GM21723 (cell line): Measurements from ENCODE around the gene ITIH2.
"Not testable (repeated sequence)": the region's sequence is repeated elsewhere in the genome, so short reads cannot be mapped to it uniquely, and the experiment has no call there.

Experiments used
- ATAC-seq: cut with Tn5 transposase; IDR thresholded peaks from one replicate; pipeline ENCODE4 v1.9.1; 2021; ENCODE audit warnings: mild to moderate bottlenecking, moderate library complexity; ENCODE audit not compliant: unreplicated experiment

ITIH2 gene

DNA sequence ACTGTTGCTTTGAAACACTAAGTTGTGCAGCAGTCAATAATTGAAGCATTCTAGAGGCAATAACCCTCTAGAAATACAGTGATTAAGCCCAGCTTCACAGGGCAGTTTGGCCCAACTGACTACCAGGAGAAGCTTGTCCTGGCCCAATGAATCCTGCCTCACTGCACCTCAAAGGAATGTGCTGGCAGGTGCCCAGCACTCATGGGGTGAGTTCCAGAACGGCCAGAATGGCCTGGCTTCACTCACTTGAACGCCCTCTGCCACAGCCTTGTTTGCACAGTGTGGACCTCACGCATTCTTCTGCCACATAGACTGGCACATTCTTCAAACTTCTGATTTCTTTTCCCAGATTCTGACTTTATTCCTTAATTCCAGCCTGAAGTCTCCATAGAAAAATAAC lies 6.6 kb upstream of the ITIH2 start:
- ATAC-seq = no peak

DNA sequence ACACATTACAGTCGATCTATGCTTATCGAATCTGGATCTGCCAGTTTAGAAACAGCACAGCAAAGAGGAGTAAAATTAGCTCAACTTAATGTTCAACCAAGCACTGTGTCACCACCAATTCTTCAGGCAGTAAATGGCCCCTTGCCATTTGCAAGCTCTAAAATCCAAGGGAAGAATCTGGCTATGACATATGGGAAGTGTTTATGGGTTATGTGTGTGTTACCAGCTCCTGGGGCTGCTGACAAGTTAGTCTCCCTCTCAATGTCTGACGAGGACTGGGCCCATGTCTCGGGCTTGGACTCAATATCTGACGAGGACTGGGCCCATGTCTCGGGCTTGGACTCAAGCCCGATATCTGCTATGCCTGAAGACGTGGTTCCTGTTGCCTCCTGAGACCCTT lies 5.7 kb upstream of the ITIH2 start:
- no peak for ATAC-seq

DNA sequence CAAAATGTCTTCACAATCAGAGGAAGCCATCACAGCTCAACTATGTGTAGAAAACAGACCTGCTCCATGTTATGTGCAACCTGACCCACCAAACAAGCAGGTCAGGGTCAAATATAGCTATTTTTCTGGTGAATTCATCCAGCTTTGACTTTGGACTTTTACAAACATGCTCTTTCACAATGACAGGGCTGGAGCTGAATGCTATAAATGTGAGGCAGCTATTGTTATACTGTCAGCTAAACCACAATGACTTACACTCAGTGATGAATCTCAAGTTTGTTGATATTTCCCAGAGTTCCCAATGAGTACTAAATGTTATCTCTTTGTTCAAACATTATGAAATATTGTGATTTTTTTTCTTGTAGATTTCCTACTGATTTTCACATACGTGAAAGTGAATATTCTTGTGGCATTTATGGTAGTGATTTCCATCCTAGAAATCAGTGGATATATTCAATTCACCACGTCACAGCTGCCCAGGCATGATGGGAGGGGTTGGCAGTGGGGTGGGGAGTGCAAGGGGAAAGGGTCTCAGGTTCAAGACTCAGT lies 2.5 kb upstream of the ITIH2 start:
- no peak for ATAC-seq

DNA sequence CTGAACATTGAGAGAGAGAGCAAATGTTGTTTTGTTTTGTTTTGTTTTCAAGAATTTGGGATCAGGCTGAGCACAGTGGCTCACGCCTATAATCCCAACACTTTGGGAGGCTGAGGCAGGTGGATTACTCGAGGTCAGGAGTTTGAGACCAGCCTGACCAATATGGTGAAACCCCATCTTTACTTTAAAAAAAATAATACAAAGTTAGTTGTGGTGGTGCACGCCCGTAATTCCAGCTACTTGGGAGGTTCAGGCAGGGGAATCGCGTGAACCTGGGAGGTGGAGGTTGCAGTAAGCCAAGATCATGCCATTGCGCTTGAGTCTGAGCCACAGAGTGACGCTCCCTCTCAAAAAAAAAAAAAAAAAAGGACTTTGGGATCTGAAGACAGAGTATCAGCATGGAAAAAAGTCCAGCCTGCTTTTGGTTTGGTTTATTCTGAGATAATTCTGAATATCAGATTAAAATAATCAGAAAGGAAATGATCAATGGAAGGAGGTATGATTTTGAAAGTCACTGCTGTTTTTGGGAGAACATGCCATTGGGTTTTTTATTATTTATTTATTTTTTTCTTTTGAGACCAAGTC lies 1.9 kb upstream of the ITIH2 start:
- ATAC-seq = no peak

DNA sequence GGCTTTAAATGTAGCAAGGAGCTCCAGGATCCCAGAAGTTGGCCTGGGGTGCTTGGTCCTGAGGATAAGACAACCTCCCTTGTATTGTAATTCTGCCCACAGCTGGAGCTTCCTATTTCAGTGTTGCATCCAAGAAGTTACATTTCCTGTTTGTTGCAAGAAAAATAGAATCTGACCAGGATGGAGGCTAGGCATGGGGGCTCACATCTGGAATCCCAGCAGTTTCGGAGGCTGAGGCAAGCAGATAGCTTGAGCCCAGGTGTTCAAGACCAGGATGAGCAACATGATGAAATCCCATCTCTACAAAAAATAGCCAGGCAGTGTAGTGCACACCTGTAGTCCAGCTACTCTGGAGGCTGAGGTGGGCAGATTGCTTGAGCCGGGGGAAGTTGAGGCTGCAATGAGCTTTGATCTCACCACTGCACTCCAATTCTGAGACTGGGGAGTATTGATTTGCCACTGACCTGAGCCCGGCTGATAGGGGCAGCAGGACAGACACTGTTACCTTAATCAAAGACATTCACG lies 766 bp upstream of the ITIH2 start:
- no peak for ATAC-seq

DNA sequence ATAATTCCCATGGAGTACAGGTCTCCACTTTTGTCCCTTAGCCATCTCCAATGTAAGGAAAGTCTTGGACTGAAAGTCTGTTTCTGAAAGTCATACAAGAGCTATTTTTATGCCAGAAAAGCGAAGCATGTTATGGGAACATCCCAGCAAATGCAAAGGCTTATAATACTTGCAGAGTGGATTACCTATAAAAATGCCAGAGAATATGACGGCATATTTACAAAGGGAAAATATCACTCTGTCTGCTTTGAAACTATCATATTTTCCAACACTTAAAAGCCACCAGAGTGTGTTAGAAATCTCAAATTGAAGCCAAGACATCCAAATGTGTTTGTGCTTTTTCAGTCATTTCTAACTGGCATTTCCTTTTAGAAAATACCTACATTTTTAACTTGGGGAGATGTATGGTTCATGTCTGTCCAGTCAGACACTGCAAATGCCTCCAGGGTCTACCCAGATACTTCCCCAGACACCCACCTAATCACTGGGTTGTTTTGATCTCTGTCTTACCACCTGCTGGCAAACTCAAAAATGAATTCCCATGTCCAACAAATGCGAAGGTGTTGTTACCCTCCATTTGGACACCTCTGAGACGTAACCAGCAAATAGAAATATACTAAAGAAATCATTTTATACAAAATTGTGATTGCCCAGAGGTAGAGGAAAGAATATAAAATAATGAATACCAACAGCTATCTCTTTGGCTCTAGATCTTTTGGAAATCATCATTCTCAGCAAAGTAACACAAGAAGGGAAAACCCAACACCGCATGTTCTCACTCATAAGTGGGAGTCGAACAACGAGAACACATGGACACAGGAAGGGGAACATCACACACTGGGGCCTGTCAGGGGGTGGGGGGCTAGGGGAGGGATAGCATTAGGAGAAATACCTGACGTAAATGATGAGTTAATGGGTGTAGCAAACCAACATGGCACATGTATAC lies 1.2 kb downstream of the ITIH2 start:
- no peak for ATAC-seq

DNA sequence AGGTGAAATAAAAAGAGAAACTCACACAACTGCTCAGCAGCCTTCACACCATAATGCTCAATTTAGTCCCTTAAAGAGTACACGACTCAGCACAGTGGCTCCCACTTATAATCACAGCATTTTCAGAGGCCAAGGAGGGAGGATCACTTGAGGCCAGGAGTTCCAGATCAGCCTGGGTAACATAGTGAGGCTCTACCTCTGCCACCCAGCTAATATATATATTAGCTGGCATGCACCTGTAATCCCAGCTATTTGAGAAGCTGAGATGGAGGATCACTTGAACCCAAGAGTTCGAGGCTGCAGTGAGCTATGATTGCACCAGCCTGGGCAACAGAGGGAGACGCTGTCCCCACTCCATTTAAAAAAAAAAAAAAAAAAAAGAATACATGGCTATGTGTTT lies 2.2 kb downstream of the ITIH2 start:
- no peak for ATAC-seq

DNA sequence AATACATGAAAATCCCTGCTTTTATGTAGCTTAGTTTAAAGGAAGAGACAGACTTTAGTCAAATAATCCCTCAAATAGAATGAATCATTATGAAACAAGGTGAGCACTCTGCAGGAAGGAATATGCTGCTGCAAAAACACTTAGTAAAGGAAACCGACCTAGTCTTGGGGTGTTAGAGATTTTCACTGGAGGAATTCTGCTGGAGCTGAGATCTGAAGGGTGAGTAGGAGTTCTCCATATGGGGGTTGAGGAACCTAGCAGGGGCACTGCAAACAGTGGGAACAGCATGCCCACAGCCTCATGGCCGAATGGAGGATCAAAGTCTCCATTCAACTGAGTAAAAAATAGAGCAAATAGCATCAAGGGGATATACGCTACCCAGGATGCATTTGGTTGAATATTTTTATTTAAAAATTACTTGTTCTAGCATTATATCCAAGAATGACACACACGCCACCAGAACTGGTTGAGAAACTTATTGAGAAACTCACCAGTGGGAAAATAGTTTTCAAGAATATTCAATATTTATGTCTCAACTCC lies 3.5 kb downstream of the ITIH2 start:
- no peak for ATAC-seq

DNA sequence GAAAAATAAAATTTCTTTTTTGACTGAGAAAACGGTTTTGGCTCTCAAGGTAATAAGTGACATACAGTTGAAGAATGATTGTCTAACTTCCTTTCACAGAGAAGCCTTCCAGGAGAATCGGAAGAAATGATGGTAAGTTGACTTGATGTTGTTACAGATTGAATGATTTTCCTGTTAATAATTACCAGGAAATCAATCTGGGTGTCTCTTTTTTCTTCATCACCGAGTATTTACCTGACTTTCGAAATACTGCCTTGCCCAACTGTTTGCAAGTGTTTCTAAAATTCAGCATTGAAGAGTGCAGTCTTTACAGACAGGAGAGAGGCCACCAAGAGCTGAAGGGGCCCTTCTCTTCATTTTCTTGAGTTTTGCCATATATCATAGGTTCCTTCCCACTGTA lies 4.0 kb downstream of the ITIH2 start:
- no peak for ATAC-seq

DNA sequence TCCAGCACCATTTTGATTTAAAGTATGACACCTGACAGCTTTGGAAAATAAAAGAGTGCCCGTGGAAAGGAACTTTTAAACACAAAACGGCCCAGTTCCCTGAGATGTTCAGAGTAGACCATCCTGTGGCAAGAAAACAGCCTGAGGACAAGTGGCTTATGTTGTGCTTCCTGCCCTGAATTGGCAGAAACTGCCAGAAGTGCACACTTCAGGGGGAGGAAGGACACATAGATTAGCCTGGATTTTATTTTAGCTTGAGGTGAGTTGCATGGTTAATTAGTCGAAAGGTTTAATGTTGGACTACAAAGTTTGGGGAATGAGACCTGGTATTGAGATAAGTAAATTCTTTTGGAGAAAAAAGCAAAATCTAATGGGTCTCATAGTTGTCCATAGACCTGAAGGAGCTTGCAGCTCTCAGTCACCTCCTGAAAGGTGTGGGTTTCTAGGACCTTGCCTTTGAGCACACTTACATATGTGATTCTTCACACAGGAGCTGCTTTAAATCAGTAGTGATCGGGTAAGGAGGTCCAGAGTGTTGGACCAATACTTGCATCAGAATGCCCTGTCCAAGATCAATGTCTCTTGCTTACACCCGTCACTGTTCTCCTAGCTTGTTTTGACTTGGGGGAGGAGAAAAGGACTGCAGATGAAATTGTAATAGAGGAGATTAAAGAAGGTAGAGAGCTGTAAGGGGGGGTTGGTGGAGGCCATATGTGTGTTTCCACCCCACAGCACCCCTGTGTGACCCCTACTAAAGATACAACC lies 4.9 kb downstream of the ITIH2 start:
- no peak for ATAC-seq

DNA sequence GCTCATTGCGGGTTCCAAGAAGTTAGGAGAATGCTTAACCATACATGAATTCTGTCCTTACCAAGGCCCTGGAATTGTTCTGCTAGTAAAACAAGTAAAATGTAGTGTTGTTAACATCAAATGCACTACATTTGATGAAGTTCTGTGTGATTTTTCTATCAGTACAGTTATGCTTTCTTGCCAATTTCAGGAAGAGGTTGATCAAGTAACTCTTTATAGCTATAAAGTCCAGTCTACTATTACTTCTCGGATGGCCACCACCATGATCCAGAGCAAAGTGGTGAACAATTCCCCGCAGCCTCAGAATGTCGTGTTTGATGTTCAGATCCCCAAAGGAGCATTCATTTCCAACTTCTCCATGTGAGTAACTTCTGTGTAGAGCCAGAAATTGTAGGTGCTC lies 5.7 kb downstream of the ITIH2 start:
- no peak for ATAC-seq

DNA sequence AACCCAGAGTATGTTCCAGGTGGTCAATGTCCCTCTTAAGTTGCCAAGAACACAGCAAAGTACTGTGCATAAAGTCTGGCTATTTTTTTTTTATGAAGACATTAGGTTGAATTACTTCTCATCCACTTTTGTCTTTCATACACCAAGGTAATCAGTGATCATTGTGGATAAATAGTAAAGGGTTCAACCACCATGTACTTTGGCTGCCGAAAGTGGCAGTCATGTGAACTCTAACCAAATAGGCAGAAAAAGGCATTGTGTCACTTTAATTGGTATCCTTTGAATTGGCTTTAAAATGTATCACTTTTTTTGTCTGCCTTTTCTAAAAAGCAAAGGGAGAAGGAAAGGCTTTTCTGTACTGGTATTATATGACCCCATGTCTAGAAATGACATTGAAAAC lies 7.3 kb downstream of the ITIH2 start:
- no peak for ATAC-seq

DNA sequence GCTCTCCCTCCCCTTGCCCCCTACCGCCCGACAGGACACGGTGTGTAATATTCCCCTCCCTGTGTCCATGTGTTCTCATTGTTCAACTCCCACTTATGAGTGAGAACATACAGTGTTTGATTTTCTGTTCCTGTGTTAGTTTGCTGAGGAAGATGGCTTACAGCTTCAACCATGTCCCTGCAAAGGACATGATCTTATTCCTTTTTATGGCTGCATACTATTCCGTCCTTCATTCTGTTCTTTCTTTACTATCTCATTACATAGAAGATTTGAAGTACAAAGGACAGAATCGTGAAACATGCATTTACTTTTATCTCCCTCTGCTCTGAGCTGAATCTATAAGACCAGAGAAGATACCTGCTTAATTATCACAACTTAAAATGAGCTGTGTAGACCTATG lies 8.0 kb downstream of the ITIH2 start:
- ATAC-seq = not testable (repeated sequence)

DNA sequence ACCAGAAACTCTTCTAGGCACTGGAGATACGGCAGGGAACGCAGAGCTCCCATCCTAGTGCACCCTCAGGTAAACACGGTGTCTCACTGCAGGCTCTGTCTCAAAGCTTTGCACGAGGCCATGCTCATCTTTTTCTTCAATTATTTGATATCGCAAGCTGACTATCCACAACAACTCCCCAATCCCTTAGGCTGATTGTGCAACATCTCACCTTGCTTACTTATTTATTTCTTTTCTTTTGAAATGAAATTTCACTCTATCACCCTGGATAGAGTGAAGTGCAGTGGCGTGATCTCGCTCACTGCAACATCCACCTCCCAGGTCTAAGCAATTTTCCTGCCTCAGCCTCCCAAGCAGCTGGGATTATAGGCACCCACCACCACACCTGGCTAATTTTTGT lies 12.4 kb downstream of the ITIH2 start:
- ATAC-seq = no peak

DNA sequence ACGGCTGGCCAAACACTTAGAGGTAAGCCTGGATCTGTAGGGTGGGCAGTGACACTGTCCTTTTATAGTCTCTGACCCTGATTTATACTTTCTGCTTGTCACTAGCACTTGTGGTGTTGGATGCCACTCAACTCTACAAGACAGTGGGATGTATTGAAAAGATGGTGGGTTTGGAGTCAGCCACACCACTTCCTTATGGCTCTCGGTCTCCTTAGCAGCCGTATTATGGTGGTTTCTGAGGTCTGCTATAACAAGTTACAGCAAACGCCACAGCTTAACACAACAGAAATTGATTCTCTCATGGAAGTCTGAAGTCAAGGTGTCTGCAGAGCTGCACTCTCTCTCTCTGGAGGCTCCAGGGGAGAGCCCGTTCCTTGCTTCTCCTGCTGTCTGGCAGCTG lies 14.7 kb downstream of the ITIH2 start:
- ATAC-seq = no peak

DNA sequence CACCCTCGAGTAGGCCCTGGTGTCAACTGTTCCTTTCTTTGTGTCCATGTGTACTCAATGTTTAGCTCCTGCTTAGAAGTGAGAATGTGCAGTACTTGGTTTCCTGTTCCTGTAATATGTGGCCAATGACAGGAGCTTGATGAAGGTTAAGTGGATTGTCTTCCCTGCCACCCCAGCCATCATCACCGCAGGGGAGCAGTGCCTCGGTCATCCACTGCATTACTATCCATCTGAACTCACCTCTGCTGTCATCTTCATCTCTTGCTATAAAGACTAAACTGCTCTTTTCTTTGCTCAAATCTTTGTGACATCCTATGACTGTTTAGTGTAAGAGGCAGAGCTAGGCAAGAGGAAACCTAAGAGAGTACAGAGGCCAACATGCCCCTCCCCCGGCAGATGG lies 15.6 kb downstream of the ITIH2 start:
- no peak for ATAC-seq

DNA sequence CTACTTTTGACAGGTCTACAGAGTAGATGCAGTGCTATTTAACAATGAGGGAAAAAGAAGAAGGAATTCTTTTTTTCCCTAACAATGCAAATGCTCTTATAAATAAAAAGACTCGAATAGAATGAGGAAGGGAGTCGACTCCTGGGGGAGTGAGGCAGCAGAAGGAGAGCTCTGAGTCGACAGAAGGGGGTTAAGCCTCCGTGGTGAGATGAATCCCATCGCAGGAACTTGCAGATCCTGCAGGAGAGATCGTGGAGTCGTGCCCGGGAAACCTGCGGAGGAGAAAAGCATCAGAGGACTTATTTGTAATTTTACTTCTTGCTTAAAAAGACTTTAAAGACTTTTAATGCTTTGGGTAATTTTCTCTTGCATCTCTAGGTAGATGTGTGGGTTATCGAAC lies 17.4 kb downstream of the ITIH2 start:
- no peak for ATAC-seq

DNA sequence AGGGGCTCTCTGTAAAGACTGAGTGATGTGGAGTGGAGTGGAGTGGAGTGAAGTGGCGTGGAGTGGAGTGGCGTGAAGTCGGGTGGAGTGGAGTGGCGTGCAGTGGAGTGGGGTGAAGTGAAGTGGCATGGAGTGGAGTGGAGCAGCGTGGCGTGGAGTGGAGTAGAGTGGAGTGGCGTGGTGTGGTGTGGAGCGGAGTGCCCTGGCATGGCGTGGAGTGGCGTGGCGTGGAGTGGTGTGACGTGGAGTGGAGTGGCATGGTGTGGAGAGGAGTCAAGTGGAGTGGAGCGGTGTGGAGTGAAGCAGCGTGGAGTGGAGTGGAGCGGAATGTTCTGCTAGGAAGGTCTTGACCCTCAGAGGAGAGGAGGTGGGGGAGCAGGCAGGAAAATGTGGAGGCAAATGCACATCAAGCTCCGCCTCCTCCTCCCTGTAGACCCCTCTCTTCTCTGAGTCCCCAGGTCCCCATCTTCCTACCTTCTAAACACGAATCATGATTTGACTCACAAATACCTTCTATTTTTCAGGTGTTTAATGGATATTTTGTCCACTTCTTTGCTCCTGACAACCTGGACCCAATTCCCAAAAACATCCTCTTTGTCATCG lies 19.9 kb downstream of the ITIH2 start:
- ATAC-seq = no peak

DNA sequence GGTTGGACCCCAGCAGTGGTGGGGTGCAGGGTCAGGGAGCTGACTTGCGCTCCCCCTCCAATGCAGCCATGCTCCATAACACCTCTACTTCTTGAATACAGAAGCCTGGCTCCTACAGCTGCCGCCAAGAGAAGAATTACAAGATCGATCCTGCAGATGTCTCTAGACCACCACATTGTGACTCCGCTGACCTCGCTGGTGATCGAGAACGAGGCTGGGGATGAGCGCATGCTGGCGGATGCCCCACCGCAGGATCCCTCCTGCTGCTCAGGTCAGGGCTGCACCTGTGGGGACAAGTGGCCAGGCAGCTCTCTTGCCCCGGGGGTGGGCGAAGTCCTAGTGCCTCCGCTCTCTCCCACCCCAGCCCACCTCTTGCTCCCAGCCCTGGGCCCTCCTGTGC lies 31.7 kb downstream of the ITIH2 start:
- no peak for ATAC-seq

DNA sequence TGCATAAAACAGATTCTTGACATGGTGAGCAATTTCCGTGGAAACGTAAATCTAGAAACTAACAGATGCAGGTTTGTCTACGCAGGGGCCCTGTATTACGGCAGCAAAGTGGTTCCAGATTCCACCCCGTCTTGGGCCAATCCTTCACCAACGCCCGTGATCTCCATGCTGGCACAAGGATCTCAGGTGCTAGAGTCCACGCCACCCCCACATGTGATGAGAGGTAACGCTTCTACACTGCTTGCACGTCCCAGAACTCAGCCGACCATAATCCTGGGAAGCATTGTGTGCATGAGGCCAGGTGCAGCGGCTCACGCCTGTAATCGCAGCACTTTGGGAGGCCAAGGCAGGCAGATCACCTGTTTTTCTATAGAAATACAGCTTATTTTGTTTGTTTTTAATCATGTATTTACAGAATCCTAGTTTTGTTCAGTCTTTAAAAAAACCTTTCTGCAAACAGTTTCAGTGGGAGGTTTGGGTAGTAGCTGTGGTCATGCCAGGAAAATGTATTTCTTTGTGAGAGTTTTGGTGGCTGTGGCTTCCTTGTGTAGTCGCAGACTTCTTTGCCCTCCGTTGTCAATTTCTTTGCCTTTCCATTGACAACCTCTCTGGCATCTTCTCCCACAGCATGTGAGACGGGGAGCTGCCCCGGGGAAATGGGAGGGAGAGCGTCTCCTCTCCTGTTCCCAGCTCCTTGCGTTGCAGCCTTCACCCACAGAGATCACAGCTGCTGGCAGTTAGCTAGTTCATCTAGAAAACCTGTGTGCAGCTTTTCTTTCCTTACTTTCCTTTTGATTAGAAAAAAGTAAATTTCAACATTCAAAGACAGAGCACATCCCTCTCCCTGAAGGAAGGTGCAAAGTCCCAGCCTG lies 35.7 kb downstream of the ITIH2 start:
- ATAC-seq = no peak
